Measurements from ENCODE around the gene LRP10. TPM values are rescaled to one million over a fixed set of nuclear protein-coding genes. Genes with fewer than 3 reads are reported as not detected.

LRP10 gene
- total RNA-seq, 2 experiments from 2014 or later, result 17.6 to 18.7 TPM

DNA sequence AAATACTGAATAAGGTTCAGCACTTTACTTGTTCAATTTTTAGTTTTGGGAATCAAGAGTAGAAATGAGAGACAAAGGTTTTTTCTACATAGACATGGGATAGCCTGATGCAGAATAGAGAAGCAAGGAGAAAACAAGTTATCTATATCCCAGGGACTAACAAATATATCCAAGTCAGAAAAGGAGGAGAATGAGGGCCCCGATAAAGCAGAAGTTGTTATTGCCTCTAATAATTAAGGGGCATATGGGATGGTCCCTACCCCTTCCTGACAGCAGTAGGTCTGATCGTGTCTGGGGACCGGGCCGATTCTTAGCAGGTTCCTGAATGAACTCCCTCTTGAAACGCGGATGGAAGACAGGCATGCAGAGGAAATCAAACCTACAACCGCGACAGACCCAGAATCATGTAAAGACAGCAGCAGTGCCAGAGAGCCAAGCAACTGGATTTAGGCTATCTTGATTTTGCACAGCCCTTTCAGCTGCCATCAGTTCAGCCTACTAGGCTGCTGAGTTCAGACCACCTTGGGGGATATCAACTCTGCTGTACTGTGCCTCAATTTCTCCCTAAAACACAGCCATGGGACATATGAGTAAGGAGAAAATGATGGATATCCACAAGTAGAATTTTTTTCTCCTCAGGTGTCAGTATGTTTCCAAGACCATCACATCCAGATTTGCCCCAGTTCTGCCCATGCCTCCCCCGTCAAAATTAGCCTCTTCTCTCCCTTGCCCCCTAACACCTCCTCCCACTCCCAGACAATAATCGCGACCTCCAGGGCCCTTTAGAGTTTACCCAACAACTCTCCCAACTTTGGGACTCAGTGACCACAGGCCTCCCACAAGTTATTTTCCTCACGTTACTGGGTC lies 56.9 kb downstream of the LRP10 start:
- H3K4me1 Mint-ChIP-seq, result peaks cover 31% of the 10 kb centered on the region
- no peak overlapping the region for H3K4me3 Mint-ChIP-seq
- no peak overlapping the region for H3K27ac Mint-ChIP-seq
- no peaks in the 10 kb centered on the region for H3K27me3 Mint-ChIP-seq
- H3K9me3 Mint-ChIP-seq, result no peaks in the 10 kb centered on the region
- peaks cover 36% of the 10 kb centered on the region for H3K36me3 Mint-ChIP-seq
- no peak for DNase-seq

DNA sequence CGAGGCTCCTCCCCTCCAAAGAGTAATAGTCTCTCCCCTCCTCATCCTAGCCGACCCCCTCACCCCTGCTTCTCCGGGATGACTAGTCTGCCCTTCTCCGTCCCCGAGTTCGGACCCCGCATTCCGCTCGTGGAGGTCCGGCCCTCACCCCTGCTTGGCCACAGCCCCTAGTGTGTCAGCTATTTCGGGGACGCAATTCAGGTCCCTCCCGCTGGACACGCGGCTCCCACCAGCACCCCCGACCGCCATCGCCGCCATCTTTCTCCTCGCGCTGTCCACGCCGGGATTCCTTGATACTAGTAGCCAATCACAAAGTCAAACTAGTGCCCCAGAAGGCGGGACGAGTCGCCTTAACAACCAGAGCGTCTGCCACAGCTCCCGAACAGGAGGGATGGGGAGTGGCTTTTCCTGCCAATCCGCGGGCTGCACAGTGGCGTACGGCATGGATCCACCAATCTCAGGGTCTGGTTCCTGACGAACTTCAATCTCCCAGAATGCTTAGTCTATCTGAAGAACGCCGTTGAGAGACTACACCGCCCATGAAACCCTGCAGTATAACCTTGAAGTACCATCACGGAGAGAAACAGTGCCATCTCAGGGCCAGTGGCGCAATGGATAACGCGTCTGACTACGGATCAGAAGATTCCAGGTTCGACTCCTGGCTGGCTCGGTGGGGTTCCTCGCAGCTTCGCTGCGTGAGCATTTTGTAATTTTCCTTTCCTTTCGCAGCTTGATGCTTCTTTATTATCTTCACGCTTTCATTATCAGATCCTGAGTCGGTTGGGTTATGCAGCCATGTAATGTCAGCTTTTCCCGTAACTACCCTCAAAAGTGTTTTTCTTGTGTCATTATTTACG lies 57.8 kb downstream of the LRP10 start, which contains the start of gene PRMT5:
PRMT5 (minus strand) TSS at position 273 of the 857 bp plus-strand sequence; CDS start at position 258, 15 bp downstream.
- no peak within 1 kb of the TSS for H3K4me3 Mint-ChIP-seq
- peaks cover 36% of the 10 kb centered on the region for H3K36me3 Mint-ChIP-seq
- no peak within 1 kb of the TSS for H3K27ac Mint-ChIP-seq
- peaks cover 31% of the 10 kb centered on the region for H3K4me1 Mint-ChIP-seq
- H3K9me3 Mint-ChIP-seq, result no peaks in the 10 kb centered on the region
- H3K27me3 Mint-ChIP-seq, result no peaks in the 10 kb centered on the region
- peak; percentile 97 for DNase-seq

DNA sequence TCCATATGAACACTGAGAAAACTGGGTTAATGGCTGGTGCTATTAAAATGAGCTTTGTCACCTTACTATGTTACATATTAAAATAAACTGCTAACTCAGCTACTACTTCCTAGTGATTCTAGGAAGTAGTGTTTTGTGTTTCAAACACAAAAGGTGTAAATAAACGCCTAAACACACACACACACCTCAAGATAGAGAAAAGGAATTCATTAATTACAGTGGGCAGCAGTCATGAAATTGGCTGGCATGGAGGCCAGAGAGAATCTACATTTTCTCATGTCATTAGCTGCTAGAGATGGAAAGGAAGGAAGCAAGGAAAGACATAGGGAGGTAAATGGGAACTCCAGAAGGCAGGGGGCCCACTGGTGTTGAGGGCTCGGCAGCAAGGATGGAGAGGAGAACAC lies 58.4 kb downstream of the LRP10 start:
- DNase-seq, result no peak
- H3K36me3 Mint-ChIP-seq, result peaks cover 30% of the 10 kb centered on the region

More for the DNA sequence above, 58.4 kb downstream of the LRP10 start:
- H3K27ac Mint-ChIP-seq, result no peak overlapping the region
- H3K27me3 Mint-ChIP-seq, result no peaks in the 10 kb centered on the region
- no peaks in the 10 kb centered on the region for H3K9me3 Mint-ChIP-seq
- H3K4me3 Mint-ChIP-seq, result no peak overlapping the region
- peaks cover 31% of the 10 kb centered on the region for H3K4me1 Mint-ChIP-seq

Other genes with a start within 250 kb of the LRP10 start
- gene OR6J1, start 227.4 kb upstream of the LRP10 start, total RNA-seq, result not detected
- 100 to 1,000 TPM; 133 to 140 TPM for gene OXA1L, start 105.1 kb upstream of the LRP10 start, total RNA-seq
- gene SLC7A7, start 56.3 kb upstream of the LRP10 start, total RNA-seq, result 1 to 10 TPM in 1 of 2 experiments, under 1 TPM in 1; 0.56 to 1.0 TPM
- gene MRPL52, start 41.9 kb upstream of the LRP10 start, total RNA-seq, result 100 to 1,000 TPM; 154 to 170 TPM
- gene MMP14, start 35.2 kb upstream of the LRP10 start, total RNA-seq, result 1 to 10 TPM; 1.1 to 1.8 TPM
- under 1 TPM; 0.14 to 0.19 TPM for gene REM2, start 11.5 kb downstream of the LRP10 start, total RNA-seq
- gene RBM23, start 47.4 kb downstream of the LRP10 start, total RNA-seq, result 10 to 100 TPM; 66.2 to 67.2 TPM
- gene PRMT5, start 57.6 kb downstream of the LRP10 start, total RNA-seq, result 100 to 1,000 TPM; 169 to 190 TPM
- gene HAUS4, start 85.3 kb downstream of the LRP10 start, total RNA-seq, result 10 to 100 TPM; 51.9 to 53.6 TPM
- 1 to 10 TPM in 1 of 2 experiments, under 1 TPM in 1; 0.90 to 1.0 TPM for gene AJUBA, start 110.8 kb downstream of the LRP10 start, total RNA-seq
- gene C14orf93, start 138.4 kb downstream of the LRP10 start, total RNA-seq, result 10 to 100 TPM; 10.5 to 11.1 TPM
- 100 to 1,000 TPM; 162 to 164 TPM for gene PSMB5, start 163.2 kb downstream of the LRP10 start, total RNA-seq
- not detected for gene PSMB11, start 170.5 kb downstream of the LRP10 start, total RNA-seq
- under 1 TPM; 0.49 to 0.52 TPM for gene CDH24, start 185.8 kb downstream of the LRP10 start, total RNA-seq
- gene ACIN1, start 223.4 kb downstream of the LRP10 start, total RNA-seq, result 100 to 1,000 TPM; 160 to 174 TPM
- gene C14orf119, start 223.8 kb downstream of the LRP10 start, total RNA-seq, result 10 to 100 TPM; 52.0 to 57.0 TPM
- gene CIROP, start 233.2 kb downstream of the LRP10 start, total RNA-seq, result not detected
- under 1 TPM; 0.45 to 0.68 TPM for gene CEBPE, start 247.5 kb downstream of the LRP10 start, total RNA-seq